Measurements from ENCODE around the gene NCF2. TPM values are rescaled to one million over a fixed set of nuclear protein-coding genes. Genes with fewer than 3 reads are reported as not detected.

NCF2 gene, protein sequence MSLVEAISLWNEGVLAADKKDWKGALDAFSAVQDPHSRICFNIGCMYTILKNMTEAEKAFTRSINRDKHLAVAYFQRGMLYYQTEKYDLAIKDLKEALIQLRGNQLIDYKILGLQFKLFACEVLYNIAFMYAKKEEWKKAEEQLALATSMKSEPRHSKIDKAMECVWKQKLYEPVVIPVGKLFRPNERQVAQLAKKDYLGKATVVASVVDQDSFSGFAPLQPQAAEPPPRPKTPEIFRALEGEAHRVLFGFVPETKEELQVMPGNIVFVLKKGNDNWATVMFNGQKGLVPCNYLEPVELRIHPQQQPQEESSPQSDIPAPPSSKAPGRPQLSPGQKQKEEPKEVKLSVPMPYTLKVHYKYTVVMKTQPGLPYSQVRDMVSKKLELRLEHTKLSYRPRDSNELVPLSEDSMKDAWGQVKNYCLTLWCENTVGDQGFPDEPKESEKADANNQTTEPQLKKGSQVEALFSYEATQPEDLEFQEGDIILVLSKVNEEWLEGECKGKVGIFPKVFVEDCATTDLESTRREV
- total RNA-seq, result not detected in 2 replicates

DNA sequence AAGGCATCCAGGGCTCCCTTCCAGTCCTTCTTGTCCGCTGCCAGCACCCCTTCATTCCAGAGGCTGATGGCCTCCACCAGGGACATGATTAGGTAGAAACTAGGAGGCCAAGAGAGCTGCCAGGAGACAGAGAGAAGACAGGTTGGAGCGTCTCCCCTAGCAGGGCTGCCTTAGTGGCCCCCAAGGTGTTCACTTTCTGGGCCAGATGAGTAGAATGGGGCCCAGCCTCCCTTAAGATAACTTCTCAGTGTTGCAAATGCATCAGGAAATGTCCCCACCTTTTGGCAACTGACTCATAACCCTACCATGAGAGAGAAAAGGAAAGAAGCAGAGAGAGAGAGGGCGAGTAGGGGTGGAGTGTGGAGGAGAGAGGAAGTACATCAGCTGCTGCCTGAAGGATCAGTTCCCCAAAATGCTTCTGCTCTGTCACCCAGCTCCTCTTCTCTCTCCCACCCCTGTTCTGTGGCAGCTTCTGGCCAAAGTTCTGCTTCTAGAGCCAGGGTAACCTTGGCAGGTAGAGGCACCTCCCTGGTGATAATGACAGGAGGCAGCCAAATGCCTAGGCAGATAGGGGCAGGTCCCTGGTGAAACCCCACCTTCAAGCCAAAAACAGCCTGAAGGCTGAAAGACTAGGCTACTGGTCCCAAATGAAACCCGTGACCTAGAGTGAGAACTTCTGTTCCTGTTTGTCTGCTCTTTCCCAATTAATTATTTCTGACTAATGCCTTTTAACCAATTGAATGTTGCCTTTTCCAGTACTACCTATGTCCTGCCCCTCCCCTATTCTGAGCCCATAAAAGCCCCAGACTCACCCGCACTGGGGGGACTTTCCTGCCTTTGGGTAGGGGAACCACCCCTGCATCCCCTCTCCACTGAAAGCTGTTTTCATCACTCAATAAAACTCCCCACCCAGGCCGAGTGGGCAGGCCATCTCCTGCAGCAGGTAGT, at the start of gene NCF2:
TSS of gene NCF2 (minus strand) at position 216 of the 948 bp plus-strand sequence. CDS start at position 86, 130 bp downstream.

DNA sequence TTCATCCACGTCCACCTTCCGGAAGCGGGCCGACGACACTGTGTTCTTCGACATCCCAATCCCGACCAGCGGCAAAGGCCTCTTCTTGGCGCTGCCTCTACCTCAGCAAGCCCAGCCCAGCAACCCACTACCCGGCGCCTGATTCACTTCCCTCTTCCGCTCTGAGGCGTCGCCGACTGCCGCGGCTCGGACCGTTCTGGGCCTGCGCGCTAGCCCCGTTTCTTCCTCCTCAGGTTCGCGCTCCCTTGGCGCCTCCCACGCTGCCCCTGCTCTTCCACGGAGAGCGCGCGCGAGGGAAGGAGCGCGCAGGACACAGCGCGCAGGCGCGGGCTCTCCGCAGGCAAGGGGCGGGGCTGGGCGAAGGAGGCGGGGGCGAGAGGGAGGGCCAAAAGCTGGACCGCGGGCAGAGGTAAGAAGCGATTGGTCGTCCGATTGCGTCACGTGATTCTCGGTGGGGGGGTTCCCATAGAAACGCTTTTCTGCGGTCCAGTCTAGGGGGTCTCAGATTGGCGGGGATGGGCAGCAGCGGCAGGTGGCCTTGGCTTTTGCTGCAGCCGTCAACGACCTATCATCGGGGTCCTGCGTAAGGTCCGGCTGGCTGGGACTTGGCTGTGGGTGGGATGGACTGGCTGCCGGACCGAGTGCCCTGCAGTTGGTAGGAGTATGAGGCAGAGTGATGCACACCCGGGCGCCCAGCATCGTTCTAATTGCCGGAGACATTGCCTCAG, 45.5 kb upstream of the NCF2 start, which contains the start of gene ARPC5:
TSS of gene ARPC5 (minus strand) at position 178 of the 728 bp plus-strand sequence. CDS start at position 54, 124 bp downstream.

Other genes starting within 250 kb of the NCF2 start
- 1.9 and 3.3 TPM in 2 replicates for gene NMNAT2, start 172.1 kb downstream of the NCF2 start, total RNA-seq
- 27.4 and 30.8 TPM in 2 replicates for gene SMG7, start 118.0 kb downstream of the NCF2 start, total RNA-seq
- 231 and 288 TPM in 2 replicates for gene ARPC5, start 45.3 kb upstream of the NCF2 start, total RNA-seq
- gene APOBEC4, start 62.9 kb upstream of the NCF2 start, total RNA-seq, result not detected in 2 replicates
- gene RGL1, start 214.7 kb upstream of the NCF2 start, total RNA-seq, result 21.5 and 21.7 TPM in 2 replicates